Activated CD4-positive, CD25-positive, alpha-beta regulatory T cell treated with anti-CD3 and anti-CD28 coated beads, Interleukin-2, amount 50 U/mL, for 72 hours (primary cell): ENCODE data around the gene GSTA5.
"Not testable (repeated sequence)": the region's sequence is repeated elsewhere in the genome, so short reads cannot be mapped to it uniquely, and the experiment has no call there.

Experiments used
- DNase-seq: peaks from one replicate; pipeline ENCODE4 v3.0.0; 2021

Gene GSTA5

GRCh38 chr6:52840763-52841585, at the start of gene GSTA5:
Gene GSTA5 (minus strand): TSS chr6:52840813.
- DNase-seq = no peak

GRCh38 chr6:52890018-52890417, 49.4 kb upstream of the GSTA5 start:
- DNase-seq = no peak

GRCh38 chr6:52887910-52888524, 47.4 kb upstream of the GSTA5 start:
- no peak for DNase-seq

GRCh38 chr6:52881996-52882841, 41.6 kb upstream of the GSTA5 start:
- DNase-seq = peak; percentile 50

- DNase-seq = no peak
Observed at GRCh38 chr6:52881662-52881995, 41.0 kb upstream of the GSTA5 start.

- no peak for DNase-seq
Observed at GRCh38 chr6:52877786-52878185, 37.2 kb upstream of the GSTA5 start.

GRCh38 chr6:52877168-52877567, 36.6 kb upstream of the GSTA5 start:
- no peak for DNase-seq

- DNase-seq = no peak
Observed at GRCh38 chr6:52876056-52876787, 35.6 kb upstream of the GSTA5 start.

- no peak for DNase-seq
Observed at GRCh38 chr6:52872031-52872430, 31.4 kb upstream of the GSTA5 start.

GRCh38 chr6:52871621-52872020, 31.0 kb upstream of the GSTA5 start:
- DNase-seq = no peak

- DNase-seq = not testable (repeated sequence)
Observed at GRCh38 chr6:52870335-52871091, 29.9 kb upstream of the GSTA5 start.

- not testable (repeated sequence) for DNase-seq
Observed at GRCh38 chr6:52868899-52869298, 28.3 kb upstream of the GSTA5 start.

GRCh38 chr6:52868240-52868639, 27.6 kb upstream of the GSTA5 start:
- DNase-seq = no peak

- DNase-seq = not testable (repeated sequence)
Observed at GRCh38 chr6:52861151-52861550, 20.5 kb upstream of the GSTA5 start.

GRCh38 chr6:52858416-52858815, 17.8 kb upstream of the GSTA5 start:
- DNase-seq = no peak

GRCh38 chr6:52856137-52856536, 15.5 kb upstream of the GSTA5 start:
- not testable (repeated sequence) for DNase-seq

- DNase-seq = no peak
Observed at GRCh38 chr6:52849137-52849536, 8.5 kb upstream of the GSTA5 start.

GRCh38 chr6:52846002-52846401, 5.4 kb upstream of the GSTA5 start:
- no peak for DNase-seq

GRCh38 chr6:52843605-52844004, 3.0 kb upstream of the GSTA5 start:
- no peak for DNase-seq

- peak; percentile 51 for DNase-seq
Observed at GRCh38 chr6:52839124-52840055, 1.2 kb downstream of the GSTA5 start.

- DNase-seq = no peak
Observed at GRCh38 chr6:52834481-52834880, 6.1 kb downstream of the GSTA5 start.
